Naive B cell (primary cell): Measurements from ENCODE around the gene CHST11. TPM values are rescaled to one million over a fixed set of nuclear protein-coding genes. Genes with fewer than 3 reads are reported as not detected.

Source experiments
- ATAC-seq, 2 donors: fragments of 150-1000 bp; cut with Tn5 transposase; 2 replicates each; pipeline ENCODE4 v1.10.0; 2021; ENCODE audit warnings: low read depth in 2 of 2, mild to moderate bottlenecking in 2 of 2, moderate library complexity in 2 of 2
- DNase-seq: peaks from one replicate; pipeline ENCODE4 v3.0.0; 2022
- H3K27ac Mint-ChIP-seq, 6 donors: one replicate each; pipeline ENCODE4 v1.8.0; 2020 to 2022; ENCODE audit warnings: mild to moderate bottlenecking in 6 of 6, mixed read lengths in 6 of 6, moderate library complexity in 5 of 6, inconsistent platforms in 2 of 6
- H3K27me3 Mint-ChIP-seq, 3 donors: one replicate each; pipeline ENCODE4 v1.8.0; 2021 to 2022; ENCODE audit warnings: mixed read lengths in 3 of 3, mild to moderate bottlenecking in 1 of 3
- H3K36me3 Mint-ChIP-seq, 2 donors: one replicate each; pipeline ENCODE4 v1.8.0; 2020 to 2022; ENCODE audit warnings: mixed read lengths in 2 of 2, inconsistent platforms in 1 of 2, mild to moderate bottlenecking in 1 of 2
- H3K4me1 Mint-ChIP-seq, 3 donors: one replicate each; pipeline ENCODE4 v1.8.0; 2020 to 2022; ENCODE audit warnings: mixed read lengths in 3 of 3, inconsistent platforms in 1 of 3, mild to moderate bottlenecking in 1 of 3, moderate library complexity in 1 of 3
- H3K4me3 Mint-ChIP-seq, 8 donors: one replicate each; pipeline ENCODE4 v1.8.0; 2020 to 2022; ENCODE audit warnings: mild to moderate bottlenecking in 8 of 8, mixed read lengths in 8 of 8, moderate library complexity in 8 of 8, inconsistent platforms in 2 of 8
- H3K9me3 Mint-ChIP-seq, 7 donors: one replicate each; pipeline ENCODE4 v1.8.0; 2020 to 2022; ENCODE audit warnings: mixed read lengths in 7 of 7, mild to moderate bottlenecking in 5 of 7, inconsistent platforms in 2 of 7, moderate library complexity in 1 of 7
- polyA plus RNA-seq, 6 donors: library from polyadenylated mRNA; unstranded; fragments of 300-500 nt; fragmentation: Illumina TruSeq; gene quantifications; one replicate each; pipeline ENCODE4 v1.2.3, GENCODE V29; 2021; ENCODE audit warnings: low read depth in 6 of 6

Gene CHST11
- polyA plus RNA-seq, 6 donors from 2014 or later: 39.8 to 63.6 (median 58.6) TPM

- peak; percentile 34 to 41 for ATAC-seq
- Mint-ChIP-seq H3K27ac (peak overlapping the region; percentile 93 to 99 (median 98)), H3K27me3 (no peaks in the 10 kb centered on the region), H3K9me3 (no peaks in the 10 kb centered on the region), H3K4me3 (peak overlapping the region in 7 of 8 donors; percentile 39 to 84 (median 60)), H3K4me1 (peaks cover 58 to 90% (median 86%) of the 10 kb centered on the region in 3 donors), H3K36me3 (peaks cover 0 to 7% of the 10 kb centered on the region in 2 donors)
- peak; percentile 48 for DNase-seq
Observed at GRCh38 chr12:104583301-104583700, 126.6 kb downstream of the CHST11 start.

- H3K4me1 Mint-ChIP-seq: peaks cover 44 to 88% (median 84%) of the 10 kb centered on the region in 3 donors
- peaks cover 0 to 7% of the 10 kb centered on the region in 2 donors for H3K36me3 Mint-ChIP-seq
- DNase-seq (no peak), ATAC-seq (no peak)
- H3K9me3 Mint-ChIP-seq: no peaks in the 10 kb centered on the region
- peak overlapping the region; percentile 67 to 98 (median 88) for H3K27ac Mint-ChIP-seq
- peak overlapping the region in 2 of 8 donors; percentile 55 to 84 for H3K4me3 Mint-ChIP-seq
- H3K27me3 Mint-ChIP-seq: no peaks in the 10 kb centered on the region
Observed at GRCh38 chr12:104585448-104586055, 128.8 kb downstream of the CHST11 start.

- DNase-seq (no peak), ATAC-seq (no peak)
- Mint-ChIP-seq H3K9me3 (peaks cover 0 to 2% (median 0%) of the 10 kb centered on the region in 7 donors), H3K36me3 (peaks cover 4 to 7% of the 10 kb centered on the region in 2 donors), H3K27me3 (no peaks in the 10 kb centered on the region), H3K27ac (peak overlapping the region; percentile 37 to 98 (median 88)), H3K4me1 (peaks cover 46 to 88% (median 85%) of the 10 kb centered on the region in 3 donors), H3K4me3 (no peak overlapping the region)
Observed at GRCh38 chr12:104586351-104586919, 129.7 kb downstream of the CHST11 start.

GRCh38 chr12:104588047-104588920 lies 131.5 kb downstream of the CHST11 start:
- Mint-ChIP-seq H3K27ac (peak overlapping the region in 4 of 6 donors; percentile 38 to 63 (median 50)), H3K4me3 (no peak overlapping the region), H3K27me3 (no peaks in the 10 kb centered on the region), H3K9me3 (peaks cover 0 to 2% (median 0%) of the 10 kb centered on the region in 7 donors), H3K36me3 (peaks cover 4 to 7% of the 10 kb centered on the region in 2 donors), H3K4me1 (peaks cover 37 to 82% (median 70%) of the 10 kb centered on the region in 3 donors)
- DNase-seq: no peak
- no peak for ATAC-seq

GRCh38 chr12:104588921-104589590 lies 132.3 kb downstream of the CHST11 start:
- Mint-ChIP-seq H3K27me3 (no peaks in the 10 kb centered on the region), H3K4me1 (peaks cover 33 to 80% (median 68%) of the 10 kb centered on the region in 3 donors), H3K36me3 (peaks cover 4 to 7% of the 10 kb centered on the region in 2 donors), H3K9me3 (peaks cover 0 to 2% (median 0%) of the 10 kb centered on the region in 7 donors), H3K27ac (peak overlapping the region in 5 of 6 donors; percentile 22 to 63 (median 38)), H3K4me3 (no peak overlapping the region)
- DNase-seq (no peak), ATAC-seq (no peak)

- Mint-ChIP-seq H3K36me3 (peaks cover 4 to 7% of the 10 kb centered on the region in 2 donors), H3K27me3 (no peaks in the 10 kb centered on the region), H3K9me3 (peaks cover 0 to 2% (median 0%) of the 10 kb centered on the region in 7 donors), H3K27ac (peak overlapping the region in 2 of 6 donors; percentile 70 to 85), H3K4me1 (peaks cover 34 to 80% (median 70%) of the 10 kb centered on the region in 3 donors), H3K4me3 (no peak overlapping the region)
- DNase-seq: no peak
- ATAC-seq: no peak
Observed at GRCh38 chr12:104590022-104590421, 133.3 kb downstream of the CHST11 start.

- no peak for ATAC-seq
- Mint-ChIP-seq H3K27ac (peak overlapping the region in 5 of 6 donors; percentile 12 to 94 (median 70)), H3K36me3 (peaks cover 0 to 4% of the 10 kb centered on the region in 2 donors), H3K27me3 (no peaks in the 10 kb centered on the region), H3K9me3 (peaks cover 0 to 2% (median 0%) of the 10 kb centered on the region in 7 donors), H3K4me3 (no peak overlapping the region), H3K4me1 (peaks cover 37 to 83% (median 70%) of the 10 kb centered on the region in 3 donors)
- DNase-seq: no peak
Observed at GRCh38 chr12:104591257-104591885, 134.6 kb downstream of the CHST11 start.

GRCh38 chr12:104593482-104593881 lies 136.7 kb downstream of the CHST11 start:
- peaks cover 0 to 2% (median 0%) of the 10 kb centered on the region in 7 donors for H3K9me3 Mint-ChIP-seq
- no peak overlapping the region for H3K4me3 Mint-ChIP-seq
- peaks cover 0 to 4% of the 10 kb centered on the region in 2 donors for H3K36me3 Mint-ChIP-seq
- DNase-seq (no peak), ATAC-seq (no peak)
- H3K27me3 Mint-ChIP-seq: no peaks in the 10 kb centered on the region
- H3K27ac Mint-ChIP-seq: peak overlapping the region in 2 of 6 donors; percentile 38 to 63
- H3K4me1 Mint-ChIP-seq: peaks cover 50 to 89% (median 80%) of the 10 kb centered on the region in 3 donors

- Mint-ChIP-seq H3K9me3 (no peaks in the 10 kb centered on the region), H3K27me3 (no peaks in the 10 kb centered on the region), H3K36me3 (peaks cover 0 to under 1% of the 10 kb centered on the region in 2 donors), H3K4me1 (peaks cover 62 to 92% (median 81%) of the 10 kb centered on the region in 3 donors), H3K27ac (peak overlapping the region in 4 of 6 donors; percentile 23 to 82 (median 48)), H3K4me3 (no peak overlapping the region)
- DNase-seq (no peak), ATAC-seq (no peak)
Observed at GRCh38 chr12:104596134-104596799, 139.5 kb downstream of the CHST11 start.

- peak overlapping the region; percentile 35 to 93 (median 72) for H3K27ac Mint-ChIP-seq
- H3K4me3 Mint-ChIP-seq: peak overlapping the region in 5 of 8 donors; percentile 25 to 69 (median 60)
- H3K9me3 Mint-ChIP-seq: no peaks in the 10 kb centered on the region
- H3K27me3 Mint-ChIP-seq: no peaks in the 10 kb centered on the region
- H3K4me1 Mint-ChIP-seq: peaks cover 68 to 97% (median 87%) of the 10 kb centered on the region in 3 donors
- no peak for ATAC-seq
- DNase-seq: no peak
- H3K36me3 Mint-ChIP-seq: no peaks in the 10 kb centered on the region
Observed at GRCh38 chr12:104596898-104597843, 140.4 kb downstream of the CHST11 start.
